NCI-H2196 treated with DMSO at 0.1 percent for 48 hours (cell line): ENCODE measurements around the gene HSD11B1.
A peak's percentile ranks its signal among the peaks of the same experiment; 100 is the strongest.

Source experiments
- DNase-seq: peaks from one replicate; lab custom pipeline; 2025; ENCODE audit not compliant: unreplicated experiment; lab: John Stamatoyannopoulos, UW

Gene HSD11B1

DNA sequence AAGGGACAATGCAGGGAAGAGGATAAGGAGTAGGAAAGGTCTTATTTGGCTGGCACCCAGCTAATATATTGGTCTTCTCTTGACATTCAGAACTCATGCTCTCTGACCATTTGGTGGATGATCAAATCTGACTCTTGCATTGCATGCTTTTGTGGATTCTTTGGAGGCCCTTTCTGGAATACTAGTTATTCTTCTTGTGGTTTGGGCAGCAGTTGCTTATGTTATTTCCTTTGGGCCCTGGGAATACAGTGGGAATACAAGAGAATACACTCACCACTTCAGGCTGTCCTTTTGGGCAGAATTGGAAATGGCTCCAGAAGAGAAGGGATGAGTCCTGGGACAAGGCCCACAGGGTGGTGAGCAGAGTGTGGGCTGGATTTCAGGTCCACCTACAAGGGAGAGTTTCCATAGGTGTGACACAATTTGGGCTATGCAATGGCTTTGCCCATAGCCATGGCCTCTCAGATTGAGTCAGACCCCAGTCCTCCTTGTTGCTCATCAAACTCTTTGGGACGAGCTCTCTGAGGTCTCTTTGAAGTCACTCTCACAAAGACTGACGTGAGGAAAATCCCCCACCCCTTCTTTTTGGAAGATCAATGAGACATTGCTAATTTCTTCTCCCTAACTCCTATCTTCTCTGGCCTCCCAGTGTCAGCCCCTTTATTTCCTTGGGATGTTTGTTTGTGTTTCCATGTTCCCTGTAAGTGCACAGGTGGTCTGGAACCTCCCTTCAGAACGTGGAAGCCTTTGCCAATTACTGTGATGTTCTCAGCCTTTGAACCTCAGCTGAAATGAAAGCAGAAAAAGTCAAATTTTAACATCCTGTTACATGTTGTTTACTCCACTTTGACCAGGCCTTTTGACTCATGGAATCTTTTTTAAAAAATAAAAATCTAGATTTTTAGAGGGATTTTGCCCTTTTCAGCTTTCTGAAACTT, 19.4 kb downstream of the HSD11B1 start:
- no peak for DNase-seq

DNA sequence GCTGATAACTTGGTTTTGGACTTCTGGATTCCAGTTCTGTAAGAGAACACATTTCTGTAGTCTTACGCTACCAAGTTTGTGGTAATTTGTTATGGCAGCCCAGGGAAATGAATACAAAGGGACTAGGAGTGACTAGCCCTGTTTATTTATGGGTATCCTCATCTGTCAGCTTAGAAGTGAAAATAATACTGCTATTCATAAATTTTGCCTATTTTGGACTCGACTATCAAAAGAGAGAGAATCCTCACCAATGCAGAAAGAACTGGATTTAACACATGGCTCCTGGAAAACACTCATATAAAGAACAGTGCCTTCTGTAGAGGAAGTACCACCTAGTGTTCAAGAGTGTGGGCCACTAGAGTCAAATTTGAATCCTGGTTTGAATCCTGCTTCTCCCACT, 22.6 kb downstream of the HSD11B1 start:
- DNase-seq = no peak

DNA sequence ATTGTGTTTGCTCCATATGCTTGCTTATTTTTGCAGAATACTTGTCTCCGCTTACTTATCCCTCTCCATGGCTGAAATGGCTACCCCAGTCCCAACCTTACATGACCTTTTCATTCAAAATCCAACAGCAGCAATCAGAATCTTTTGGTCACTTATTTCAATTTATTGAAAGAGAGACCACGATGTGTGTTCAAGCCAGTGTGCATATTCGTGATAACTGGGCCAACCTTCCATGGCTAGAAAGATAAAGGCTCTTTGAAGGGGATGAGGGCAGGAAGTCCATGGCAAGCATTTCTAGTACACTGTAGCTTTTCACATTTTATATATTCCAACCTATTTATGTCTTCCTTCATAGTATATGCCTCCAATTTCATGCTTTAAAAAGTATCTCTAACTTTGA, 23.1 kb downstream of the HSD11B1 start:
- DNase-seq = no peak

DNA sequence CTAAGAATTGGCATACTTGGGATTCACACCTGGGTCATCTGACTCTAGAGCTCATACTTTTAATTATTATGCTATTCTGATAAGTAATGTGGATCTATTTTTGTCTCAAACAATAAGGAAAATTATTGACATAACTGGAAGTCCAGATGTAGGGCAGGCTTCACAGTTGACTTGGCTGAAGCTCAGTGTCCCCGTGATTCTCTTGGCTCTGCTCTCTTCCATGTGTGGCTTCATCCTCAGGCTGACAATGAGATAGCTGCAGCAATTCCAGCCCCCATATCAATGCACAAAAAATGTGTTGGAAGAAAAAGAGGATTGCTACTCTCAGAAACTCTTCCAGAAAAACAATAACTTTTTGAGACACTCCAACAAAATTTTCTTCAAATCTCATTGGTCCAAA, 23.8 kb downstream of the HSD11B1 start:
- DNase-seq = no peak

DNA sequence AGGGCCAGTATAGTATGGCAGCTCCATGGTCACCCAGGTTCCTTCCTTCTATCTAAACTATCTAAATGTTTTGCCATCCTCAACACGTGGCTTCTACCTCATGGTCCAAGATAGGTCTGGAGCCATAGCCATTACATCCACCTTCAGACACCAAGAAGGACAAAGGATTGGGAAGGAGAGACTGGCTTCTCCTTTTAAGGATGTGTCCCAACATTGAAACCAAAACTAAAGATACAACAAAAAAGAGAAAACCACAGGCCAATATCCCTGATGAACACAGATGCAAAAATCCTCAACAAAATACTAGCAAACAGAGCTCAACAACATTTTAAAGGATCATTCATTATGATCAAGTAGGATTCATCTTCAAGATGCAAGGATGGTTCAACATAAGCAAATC, 24.8 kb downstream of the HSD11B1 start:
- DNase-seq = no peak

DNA sequence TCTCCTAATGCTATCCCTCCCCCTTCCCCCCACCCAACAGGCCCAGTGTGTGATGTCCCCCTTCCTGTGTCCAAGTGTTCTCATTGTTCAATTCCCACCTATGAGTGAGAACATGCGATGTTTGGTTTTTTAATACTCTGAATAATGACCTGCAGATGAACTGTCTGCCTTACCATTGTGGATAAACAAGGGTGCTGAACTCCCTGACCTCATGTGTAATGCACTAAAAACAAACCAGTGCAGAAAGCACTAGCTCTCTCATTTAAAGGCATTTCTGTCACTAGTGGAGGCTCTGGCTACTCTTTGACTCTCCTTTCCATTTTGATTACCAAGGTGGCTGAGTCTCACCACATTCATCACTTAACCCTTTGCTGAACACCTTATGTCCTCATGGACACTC, 28.1 kb downstream of the HSD11B1 start:
- no peak for DNase-seq

DNA sequence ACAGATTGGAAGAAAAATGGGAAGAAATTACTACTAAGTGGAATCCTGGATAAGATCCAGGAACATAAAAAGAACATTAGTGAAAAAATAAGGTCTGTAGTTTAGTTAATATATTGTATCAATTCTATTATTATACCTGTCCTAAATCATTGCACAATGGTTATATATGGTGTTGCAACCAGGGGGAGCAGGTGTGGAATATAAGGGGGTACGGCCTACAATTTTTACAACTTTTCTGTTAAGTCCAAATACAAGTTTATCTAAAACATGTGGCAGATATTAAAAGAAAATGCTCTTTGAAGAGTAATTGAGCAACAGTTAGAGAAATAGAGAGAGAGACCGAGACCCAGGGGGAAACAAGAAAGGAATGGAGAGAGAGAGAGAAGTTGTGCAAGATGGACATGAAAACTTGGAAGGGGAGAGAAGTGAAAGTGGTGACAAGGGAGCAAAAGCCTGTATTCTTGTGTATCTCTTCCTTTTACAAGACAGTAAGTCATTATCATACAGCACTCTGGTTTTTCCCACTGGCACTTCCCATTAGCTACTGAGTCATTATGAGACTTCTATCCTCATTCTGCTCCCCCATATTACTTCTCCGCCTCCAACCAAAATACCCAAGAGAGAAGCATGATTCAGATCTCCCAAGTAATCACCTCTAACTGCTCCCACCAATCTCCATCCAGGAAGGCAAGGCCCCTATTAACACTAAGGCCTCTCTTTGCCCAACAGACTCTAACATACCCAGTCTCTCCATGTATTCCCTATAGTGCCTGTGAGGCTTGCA, 29.0 kb downstream of the HSD11B1 start:
- DNase-seq = no peak

DNA sequence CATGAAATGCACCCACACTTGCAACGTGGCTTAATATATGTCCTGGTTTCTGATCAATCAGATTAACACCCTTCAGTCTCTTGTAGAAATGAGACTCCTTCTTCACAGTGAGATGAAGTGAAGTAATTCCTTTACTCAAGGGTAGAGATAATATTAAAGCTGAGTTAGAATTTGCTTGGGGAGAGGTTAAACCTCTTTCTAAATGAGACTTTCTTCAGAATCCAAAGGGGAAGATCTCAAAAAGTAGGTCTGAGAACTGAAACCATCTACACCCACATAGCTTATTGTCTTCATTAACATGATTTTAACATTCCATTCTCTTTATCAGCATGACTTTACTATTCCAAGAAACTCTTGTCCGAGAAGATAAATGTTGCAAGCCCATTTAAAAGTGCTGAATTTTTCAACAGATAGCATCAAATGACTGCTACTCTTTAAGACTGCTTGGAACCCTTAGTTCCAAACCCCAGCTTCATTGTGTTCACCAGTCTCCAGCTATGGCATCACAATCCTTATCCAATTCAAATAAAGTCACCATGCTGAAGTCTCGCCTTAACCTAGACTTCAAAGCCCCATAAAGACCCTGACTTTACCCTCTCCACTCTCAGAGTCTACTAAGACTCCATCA, 32.0 kb downstream of the HSD11B1 start:
- no peak for DNase-seq

DNA sequence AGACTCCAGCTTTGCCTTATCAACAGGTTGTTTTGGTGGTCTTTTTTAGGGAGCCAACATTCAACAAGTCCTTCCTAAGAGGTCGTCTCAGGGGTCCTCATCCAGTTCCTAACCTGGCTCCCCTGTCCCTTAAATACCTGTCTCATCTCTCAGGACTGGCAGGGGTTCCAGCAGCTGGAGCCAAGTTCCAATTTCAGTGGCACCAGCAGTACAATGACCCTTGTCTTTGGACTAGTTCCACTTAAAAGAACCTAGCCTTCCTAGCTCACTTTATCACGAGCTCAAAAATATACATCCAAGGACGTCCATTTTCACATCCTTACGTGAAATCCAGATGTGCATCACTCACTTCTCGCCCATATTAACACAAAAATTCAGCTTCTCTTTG, 32.5 kb downstream of the HSD11B1 start:
- no peak for DNase-seq

DNA sequence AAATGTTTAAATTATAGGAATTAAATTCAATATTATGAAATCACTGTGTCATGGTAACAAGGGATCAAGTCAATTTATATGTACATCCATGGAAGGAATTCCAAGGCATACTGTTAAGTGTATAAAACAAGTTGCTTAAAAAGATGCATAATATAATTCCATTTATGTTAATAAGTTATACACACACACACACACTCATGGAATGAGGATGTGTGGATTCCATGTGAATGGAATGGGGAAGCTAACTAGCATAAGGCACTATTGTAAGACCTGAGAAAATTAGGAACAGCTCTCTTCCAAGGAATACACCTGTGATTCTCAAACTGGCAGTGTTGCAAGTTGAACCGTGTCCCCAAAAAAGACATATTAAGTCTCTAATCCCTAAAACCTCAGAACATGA, 33.6 kb downstream of the HSD11B1 start:
- DNase-seq = no peak

DNA sequence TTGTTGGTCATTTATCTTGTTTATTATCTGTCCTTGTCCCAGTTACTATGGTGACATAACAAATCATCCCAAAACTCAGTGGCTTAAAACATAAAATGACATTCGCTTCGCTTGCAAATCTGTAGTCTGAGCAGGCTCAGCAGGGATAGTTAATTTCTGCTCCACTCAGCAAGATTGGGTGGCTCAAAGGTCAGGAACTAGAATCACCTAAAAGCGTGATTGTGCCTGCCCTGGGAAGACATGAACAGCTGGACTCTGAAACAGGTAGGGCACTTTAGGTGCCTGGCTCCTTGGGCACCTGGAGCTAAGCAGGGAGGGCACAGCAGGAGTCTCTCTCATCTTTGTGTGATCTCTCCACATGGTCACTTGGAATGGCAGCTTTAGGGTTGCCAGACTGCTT, 36.5 kb downstream of the HSD11B1 start:
- no peak for DNase-seq

DNA sequence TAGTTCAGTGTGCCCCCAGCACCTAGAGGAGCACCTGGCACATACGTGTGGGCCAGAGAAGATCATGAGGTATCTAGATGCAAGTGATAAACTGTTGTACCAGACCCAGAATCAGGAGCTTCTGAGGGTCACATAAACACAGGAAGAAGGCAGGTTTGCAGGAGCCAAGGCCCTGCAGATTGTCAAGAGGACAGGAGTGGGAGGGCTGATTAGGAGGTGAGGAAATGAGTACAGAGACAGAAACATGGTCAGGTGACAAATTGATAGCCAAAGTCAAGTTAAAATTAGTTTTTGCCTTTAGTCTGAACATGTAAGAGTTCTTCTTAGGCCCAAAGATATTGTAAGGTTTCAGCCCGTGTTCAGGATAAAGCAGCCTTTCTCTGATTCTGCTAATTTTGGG, 37.2 kb downstream of the HSD11B1 start:
- DNase-seq = no peak

DNA sequence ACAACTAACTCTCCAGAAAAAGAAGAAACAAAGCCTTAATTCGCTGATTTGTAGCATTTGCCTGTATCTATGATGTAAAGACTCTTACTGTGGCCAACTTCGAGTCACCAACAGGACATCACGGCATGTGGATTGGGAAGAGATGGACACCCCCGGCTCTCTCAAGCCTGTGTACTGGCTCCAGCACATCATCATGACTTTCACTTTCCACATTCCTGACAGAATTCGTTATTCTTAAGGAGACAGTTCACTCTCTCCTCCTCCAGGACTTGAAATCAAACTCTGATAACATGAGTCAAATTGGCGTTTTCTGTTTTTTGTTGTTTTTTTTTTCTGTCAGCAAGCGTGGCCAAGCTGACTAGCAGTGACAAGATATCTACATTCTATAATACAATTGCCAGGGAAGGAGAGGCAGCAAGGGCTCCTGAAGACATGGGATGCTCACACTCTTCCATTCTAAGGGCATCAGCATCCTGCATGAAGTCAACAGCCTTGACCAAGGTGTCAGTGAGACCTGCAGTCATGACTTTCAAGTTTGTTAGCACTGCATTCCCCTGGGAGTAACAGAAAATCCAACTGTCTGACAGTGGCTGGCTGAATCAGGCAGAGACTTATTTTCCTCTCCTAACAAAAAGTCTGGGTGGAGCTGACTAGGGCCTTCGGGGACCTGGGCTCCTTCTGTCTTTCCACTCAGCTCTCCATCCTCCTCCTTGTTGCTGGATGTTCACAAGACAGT, 37.9 kb downstream of the HSD11B1 start:
- DNase-seq = no peak

DNA sequence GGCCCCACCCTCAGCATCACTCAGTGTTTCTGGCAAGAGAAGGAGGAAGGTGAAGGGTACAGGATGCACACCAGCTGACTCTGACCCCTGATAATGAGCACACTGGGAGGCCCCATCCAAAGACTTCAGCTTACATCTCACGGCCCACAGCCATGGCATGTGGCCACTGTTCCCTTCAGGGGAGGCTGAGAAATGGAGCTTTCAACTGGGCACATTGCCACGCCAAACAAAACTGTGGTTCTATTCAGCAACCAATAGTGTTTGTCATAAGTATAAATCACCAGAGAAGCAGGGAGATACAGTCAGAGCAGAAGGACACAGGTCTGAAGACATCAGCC, 38.5 kb downstream of the HSD11B1 start:
- DNase-seq = no peak

DNA sequence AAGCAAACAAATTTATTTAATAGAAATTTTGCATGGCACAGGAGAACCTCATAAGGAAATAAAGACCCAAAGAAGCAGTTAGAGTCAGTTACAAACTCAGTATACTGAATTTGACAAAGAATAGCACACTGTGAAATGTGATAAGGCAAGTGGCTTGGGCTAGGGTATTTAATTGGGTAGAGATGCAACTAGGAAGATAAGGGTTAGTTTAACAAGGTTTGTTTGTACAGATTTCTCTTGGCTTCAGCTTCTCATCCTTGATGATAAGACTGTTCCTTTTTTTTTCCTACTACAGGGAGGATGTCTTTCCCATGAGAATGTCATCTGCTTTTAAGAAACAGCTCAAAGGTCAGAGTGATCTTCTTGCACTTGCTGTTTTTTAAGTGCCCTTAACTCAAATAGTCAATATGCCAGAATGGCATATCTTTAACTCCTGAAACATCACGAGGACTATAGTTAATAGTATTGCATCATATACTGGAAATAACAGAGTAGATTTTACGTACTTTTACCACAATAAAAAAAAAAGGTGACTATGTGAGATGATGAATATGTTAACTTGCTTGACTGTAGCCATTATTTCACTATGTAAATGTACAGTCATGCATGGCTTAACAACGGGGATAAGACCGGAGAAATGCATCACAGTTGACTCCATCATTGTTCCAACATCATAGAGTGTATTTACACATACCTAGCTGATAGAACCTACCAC, 42.0 kb downstream of the HSD11B1 start:
- peak; percentile 9 for DNase-seq

DNA sequence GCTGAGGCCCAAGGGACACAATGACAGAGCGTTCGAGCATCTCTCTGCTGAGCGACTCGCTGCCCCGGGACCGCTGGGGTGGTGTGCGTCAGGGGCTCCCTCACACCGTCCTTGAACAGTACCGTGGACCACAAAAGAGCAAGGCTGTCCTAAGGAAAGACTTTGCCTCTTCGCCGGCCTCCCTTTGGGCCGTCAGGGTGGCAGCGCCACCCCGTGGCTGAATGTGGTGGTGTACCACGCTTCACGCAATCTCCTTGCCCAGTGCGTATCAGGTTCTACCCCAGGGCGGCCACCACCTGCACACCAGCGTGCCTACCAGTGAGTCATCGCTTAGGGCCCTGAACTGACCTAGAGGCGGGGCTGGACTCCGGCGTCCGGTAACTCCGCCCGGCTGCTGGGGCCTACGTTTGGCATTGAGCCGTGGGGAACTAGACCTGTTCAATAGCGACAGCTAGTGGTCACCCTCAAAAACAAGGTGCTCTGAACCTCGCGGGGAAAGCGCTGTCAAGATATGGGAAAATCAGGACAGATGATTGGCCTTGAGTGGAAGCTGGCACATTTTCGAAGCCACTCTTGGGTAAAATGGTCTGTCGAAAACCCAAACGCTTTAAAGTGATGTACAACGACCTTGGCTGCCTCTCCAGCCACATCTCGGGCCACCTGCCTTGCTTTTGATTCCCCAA, 43.1 kb downstream of the HSD11B1 start:
- DNase-seq = no peak

DNA sequence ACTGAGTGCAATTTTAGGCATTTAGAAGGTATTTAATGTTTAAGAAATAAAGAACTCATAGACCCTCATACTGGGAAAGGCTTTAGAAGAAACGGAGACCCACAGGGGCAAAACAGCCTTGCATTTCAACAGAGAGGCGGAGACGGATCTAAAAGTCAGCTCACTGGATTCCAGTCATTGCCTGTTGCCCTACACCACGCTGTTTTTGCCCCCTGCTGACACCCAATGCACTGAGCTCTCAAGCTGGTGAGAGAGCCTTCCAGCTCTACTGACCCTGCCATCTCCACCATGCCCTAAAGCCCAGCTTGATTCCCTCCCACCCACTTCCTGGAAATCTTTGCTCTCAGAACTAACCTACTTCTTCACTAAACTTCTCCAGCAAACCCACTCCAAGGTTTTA, 44.0 kb downstream of the HSD11B1 start:
- no peak for DNase-seq

DNA sequence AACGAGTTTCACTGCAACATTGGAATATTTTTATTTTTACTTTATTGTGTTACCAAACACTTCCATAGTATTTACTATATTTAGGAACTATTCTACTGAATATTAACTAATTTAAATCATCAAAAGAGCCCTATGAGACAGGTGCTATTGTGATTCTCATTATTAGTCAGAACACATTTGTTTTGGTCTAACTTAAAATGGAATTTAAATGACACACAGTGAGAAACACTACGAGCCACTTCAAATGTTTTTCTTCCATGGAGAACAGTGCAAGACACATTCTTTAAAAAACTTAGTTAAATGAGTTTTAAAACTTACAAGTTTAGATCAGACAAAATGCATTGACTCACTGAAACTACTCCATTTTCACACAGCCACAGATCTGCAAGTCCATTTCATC, 44.6 kb downstream of the HSD11B1 start:
- DNase-seq = no peak

DNA sequence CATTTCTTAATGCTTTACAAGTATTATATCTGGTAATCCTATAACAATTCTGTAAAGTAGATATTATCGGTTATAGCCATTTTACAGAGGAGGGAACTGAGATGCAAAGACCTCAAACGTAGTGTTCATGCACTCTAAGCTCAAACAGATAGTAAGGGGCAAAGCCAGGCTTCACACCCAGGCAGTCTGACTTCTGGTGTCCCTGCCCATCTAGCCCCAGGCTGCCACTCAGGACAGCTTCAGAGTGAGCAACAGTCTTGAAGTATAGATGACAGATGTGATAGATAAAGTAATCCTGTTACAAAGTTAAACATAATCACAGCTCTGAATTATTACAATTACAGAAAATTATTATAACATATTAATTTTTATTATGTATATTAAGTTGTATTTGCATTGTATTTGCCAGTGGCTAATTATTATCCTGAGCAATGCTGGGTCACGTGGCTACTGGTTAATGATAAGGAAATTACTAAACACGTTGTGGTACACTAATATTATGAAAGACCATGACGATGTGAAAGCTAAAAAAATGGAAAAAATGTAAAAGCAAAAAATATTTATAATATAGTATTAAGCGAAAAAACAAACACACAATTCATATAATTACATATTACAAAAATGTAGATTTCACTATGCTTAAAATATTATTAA, 45.2 kb downstream of the HSD11B1 start:
- no peak for DNase-seq
